Measurements from ENCODE around the gene NKX6-1. TPM values are rescaled to one million over a fixed set of nuclear protein-coding genes. Genes with fewer than 3 reads are reported as not detected.
A peak's percentile ranks its signal among the peaks of the same experiment; 100 is the strongest.

The NKX6-1 gene
- total RNA-seq, 1 donor from 2014 or later = 0.41 TPM

GRCh38 chr4:84499624-84499982 is 511 bp upstream of the NKX6-1 start:
- FAIRE-seq (no peak), DNase-seq (ENCODE audit: low spot score in 2 of 2) (no peak)

- DNase-seq (ENCODE audit: low spot score in 2 of 2) = no peak
These were observed 723 bp downstream of the NKX6-1 start for GRCh38 chr4:84498203-84498934.

GRCh38 chr4:84497504-84498202 is 1.4 kb downstream of the NKX6-1 start:
- FAIRE-seq (no peak), DNase-seq (ENCODE audit: low spot score in 2 of 2) (no peak)

More at GRCh38 chr4:84498203-84498934, 723 bp downstream of the NKX6-1 start:
- no peak for FAIRE-seq

DNA sequence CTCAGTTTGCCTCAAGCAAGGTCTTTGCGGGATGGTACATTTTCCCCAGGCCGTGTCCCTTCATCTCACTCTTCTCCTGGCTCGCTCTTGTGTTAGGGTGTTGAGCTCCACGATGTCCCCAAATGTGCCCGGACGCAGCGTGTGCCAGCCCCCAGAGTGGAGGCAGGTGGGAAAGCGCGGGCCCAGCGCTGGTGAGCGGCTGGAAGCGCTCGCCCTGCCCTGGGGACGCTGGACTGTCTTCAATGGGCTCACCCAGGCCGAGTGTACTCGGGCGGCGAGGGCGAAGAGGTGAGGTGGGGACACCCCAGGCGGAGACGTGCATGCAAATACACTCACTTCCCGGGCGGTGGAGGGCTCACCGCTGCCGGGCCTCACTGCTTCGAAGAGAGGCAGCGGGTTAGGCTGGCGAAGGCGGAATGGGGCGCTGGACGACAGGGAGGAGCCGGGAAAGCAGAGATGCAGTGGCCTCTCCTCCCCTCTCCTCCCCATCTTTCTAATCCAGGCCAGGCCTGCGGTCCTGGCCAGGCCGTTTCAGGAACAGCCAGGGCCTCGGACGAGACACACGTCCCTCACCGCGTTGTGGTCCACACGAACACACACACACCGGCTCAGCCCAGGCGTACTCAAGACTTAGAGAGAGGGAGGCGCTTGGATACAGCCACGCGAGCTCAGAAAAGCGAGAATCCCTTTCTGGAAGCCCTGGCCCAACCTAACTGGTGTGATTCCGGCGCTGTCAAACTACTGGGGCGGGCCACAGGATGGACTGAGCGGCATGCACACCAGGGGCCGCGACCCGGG is 2.2 kb downstream of the NKX6-1 start:
- no peak for DNase-seq (ENCODE audit: low spot score in 2 of 2)
- FAIRE-seq = no peak

GRCh38 chr4:84496331-84496705 is 2.8 kb downstream of the NKX6-1 start:
- FAIRE-seq = no peak
- no peak for DNase-seq (ENCODE audit: low spot score in 2 of 2)

GRCh38 chr4:84495794-84496261 is 3.3 kb downstream of the NKX6-1 start:
- DNase-seq (ENCODE audit: low spot score in 2 of 2) (no peak), FAIRE-seq (no peak)

DNA sequence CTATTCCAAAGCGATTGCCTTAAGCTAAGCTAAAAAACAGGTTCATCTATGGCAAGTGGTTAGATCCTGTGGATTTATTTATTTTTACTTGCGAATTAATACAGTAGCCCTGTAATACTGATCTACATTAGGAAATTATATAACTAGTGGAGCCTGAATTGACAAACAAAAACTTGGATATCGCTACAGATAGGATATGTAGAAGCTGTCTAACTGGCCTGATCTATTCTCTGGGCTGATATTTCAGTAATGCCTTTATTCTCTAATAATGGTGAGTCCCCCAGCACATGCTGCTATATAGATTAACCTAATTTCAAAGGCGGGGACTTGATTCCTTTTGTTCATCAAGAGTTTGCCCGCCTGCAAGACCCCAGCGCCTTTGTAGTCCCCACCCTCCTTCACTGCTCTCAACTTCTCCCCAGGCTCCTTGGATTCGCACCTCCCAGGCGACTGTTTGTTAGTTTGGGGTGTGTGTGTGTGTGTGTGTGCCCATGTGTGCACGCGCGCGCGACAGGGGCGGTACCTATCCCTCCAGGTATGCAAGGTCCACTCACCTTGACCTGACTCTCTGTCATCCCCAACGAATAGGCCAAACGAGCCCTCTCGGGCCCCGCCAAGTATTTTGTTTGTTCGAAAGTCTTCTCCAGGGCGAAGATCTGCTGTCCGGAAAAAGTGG is 3.8 kb downstream of the NKX6-1 start:
- FAIRE-seq (no peak), DNase-seq (ENCODE audit: low spot score in 2 of 2) (no peak)

DNA sequence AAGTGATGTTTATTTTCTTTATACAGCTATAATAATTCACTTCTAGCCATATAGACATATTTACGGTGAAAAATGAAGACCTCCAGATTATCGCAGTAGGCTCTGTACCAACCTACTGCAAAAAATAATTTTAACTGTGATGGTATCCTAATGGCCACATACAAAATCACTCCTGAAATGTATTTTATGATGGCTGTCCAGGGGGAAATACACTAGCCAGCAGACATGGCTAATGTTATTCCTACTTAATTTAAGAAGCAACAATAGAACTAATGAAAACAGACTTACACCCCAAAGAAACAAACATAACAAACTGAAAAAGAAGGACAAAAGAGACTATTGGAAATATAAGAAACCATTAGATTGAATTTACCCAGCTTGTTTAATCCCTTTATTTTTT is 4.6 kb downstream of the NKX6-1 start:
- DNase-seq (ENCODE audit: low spot score in 2 of 2) = no peak

GRCh38 chr4:84494076-84494475 is 5.0 kb downstream of the NKX6-1 start:
- peak; percentile 34 for FAIRE-seq
- DNase-seq (ENCODE audit: low spot score in 2 of 2) = no peak

More for the DNA sequence above, 4.6 kb downstream of the NKX6-1 start:
- FAIRE-seq = no peak

DNA sequence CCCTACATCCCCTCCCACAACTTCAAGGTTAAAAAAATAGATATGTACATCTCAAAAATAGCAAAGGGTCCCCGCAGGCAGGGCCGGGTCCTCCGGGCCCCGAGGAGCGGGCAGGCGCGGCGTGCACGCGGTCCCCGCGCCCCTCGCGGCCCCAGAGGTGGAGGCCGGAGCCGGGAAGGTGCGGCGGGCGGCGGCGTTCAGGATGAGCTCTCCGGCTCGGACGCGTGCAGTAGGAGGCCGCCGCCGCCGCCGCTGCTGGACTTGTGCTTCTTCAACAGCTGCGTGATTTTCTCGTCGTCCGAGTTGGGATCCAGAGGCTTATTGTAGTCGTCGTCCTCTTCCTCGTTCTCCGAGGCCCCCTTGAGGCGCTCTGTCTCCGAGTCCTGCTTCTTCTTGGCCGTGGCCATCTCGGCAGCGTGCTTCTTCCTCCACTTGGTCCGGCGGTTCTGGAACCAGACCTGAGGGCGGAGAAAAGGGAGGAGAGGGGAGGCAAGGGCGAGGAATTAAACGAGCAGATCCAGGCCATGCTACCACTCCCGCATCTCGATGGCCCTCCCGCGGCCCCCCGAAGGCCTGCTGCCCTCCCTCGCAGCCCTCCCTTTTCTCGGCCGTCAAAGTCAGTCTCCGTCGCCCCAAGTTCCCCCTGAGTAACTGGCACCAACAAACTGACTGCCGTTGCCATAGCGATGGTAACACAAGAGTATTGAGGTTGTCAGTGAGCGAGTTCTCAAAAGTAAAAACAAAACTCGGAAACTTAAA is 5.8 kb downstream of the NKX6-1 start:
- no peak for FAIRE-seq
- no peak for DNase-seq (ENCODE audit: low spot score in 2 of 2)

GRCh38 chr4:84492737-84493091 is 6.4 kb downstream of the NKX6-1 start:
- DNase-seq (ENCODE audit: low spot score in 2 of 2) = no peak
- no peak for FAIRE-seq

DNA sequence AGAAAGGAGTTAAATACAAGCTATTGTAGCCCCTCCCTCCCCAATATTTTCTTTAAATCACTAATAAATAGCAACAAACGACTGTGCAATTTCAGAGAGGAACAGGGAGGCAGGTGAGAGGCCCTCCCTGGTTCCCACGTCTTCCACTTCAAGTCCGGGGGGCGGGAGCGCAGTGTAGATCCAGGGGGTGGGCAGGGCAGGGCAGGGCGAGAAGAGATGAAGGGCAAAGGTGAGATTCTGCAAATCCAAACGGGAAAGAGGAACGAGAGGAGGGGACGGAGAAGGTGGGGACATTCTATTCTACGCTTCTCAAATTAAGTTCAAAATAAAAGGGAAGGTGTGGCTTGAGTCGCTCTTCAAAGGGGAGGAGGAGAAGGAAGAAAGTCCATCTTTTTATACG is 6.8 kb downstream of the NKX6-1 start:
- no peak for DNase-seq (ENCODE audit: low spot score in 2 of 2)
- FAIRE-seq = no peak

DNA sequence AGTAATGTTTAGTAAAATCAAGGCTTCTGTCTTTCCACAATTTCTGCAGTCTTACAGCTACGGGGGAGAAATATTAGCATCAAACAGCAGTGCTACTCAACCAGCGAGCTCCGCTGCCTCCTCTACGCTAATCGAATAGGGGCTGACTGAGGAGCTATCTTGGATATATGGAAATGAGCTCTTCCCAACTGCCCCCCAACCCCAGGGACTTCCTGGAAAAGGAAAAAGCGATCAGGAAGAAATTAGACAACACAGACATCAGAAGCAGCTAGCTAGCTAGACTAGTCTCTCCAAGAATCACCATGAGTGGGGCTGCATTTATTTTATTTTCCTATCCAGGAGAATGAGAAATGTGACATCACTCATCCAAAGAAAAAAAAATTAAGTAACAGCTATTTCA is 7.6 kb downstream of the NKX6-1 start:
- no peak for DNase-seq (ENCODE audit: low spot score in 2 of 2)

DNA sequence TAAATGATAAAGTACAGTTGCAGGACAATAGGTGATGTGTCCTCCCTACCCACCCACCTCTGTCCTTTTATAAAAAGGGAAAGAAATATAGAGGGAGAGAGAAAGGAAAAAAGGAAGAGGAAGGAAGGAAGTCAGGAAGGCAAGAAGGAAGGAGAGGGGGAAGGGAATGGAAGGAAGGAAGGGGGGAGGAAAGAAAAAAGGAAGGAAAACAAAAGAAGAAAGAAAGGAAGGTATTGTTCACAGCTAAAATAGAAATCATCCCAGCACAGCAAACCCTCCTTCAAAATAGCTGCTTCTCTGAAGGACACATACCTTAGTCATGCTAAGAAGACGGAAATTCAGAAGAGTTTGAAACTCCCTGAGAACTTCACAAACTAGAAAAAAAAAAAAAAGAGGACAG is 8.4 kb downstream of the NKX6-1 start:
- no peak for FAIRE-seq
- no peak for DNase-seq (ENCODE audit: low spot score in 2 of 2)

More for the DNA sequence above, 7.6 kb downstream of the NKX6-1 start:
- no peak for FAIRE-seq

- no peak for FAIRE-seq
- DNase-seq (ENCODE audit: low spot score in 2 of 2) = no peak
These were observed 14.9 kb downstream of the NKX6-1 start for GRCh38 chr4:84484236-84484635.

GRCh38 chr4:84483688-84484087 is 15.4 kb downstream of the NKX6-1 start:
- DNase-seq (ENCODE audit: low spot score in 2 of 2) (no peak), FAIRE-seq (no peak)

GRCh38 chr4:84482564-84483563 is 16.2 kb downstream of the NKX6-1 start:
- no peak for DNase-seq (ENCODE audit: low spot score in 2 of 2)
- no peak for FAIRE-seq

- FAIRE-seq (no peak), DNase-seq (ENCODE audit: low spot score in 2 of 2) (no peak)
These were observed 17.2 kb downstream of the NKX6-1 start for GRCh38 chr4:84481860-84482245.

Measured in frontal cortex (tissue), 4 donors.